ENCODE measurements around the gene TRIML2.

TRIML2 gene

GRCh38 chr4:188109157-188109755 is at the start of gene TRIML2:
Gene TRIML2, minus strand, starts transcription at chr4:188109603. Its CDS starts 4,235 bp downstream, at chr4:188105368.
- Histone ChIP-seq H3K27ac (ENCODE audit: low read length) (no peak within 1 kb of the TSS), H3K4me3 (ENCODE audit: low read depth in 1 of 2, low read length in 2 of 2) (no peak within 1 kb of the TSS)

GRCh38 chr4:188158336-188158735 is 48.9 kb upstream of the TRIML2 start:
- H3K4me3 ChIP-seq (ENCODE audit: low read depth in 1 of 2, low read length in 2 of 2), result no peak overlapping the region

More at GRCh38 chr4:188109157-188109755, at the start of gene TRIML2:
- Histone ChIP-seq H3K36me3 (ENCODE audit: control insufficient read depth in 1 of 2, insufficient read depth in 2 of 2, low read length in 2 of 2) (no peaks in the 10 kb centered on the region), H3K4me1 (ENCODE audit: control insufficient read depth in 1 of 2, insufficient read depth in 2 of 2, low read length in 2 of 2) (no peaks in the 10 kb centered on the region), H3K9me3 (ENCODE audit: control insufficient read depth in 1 of 2, low read length in 2 of 2) (peaks cover 0 to 2% of the 10 kb centered on the region in 2 donors), H3K27me3 (ENCODE audit: low read depth, low read length) (no peaks in the 10 kb centered on the region)

GRCh38 chr4:188154668-188155405 is 45.4 kb upstream of the TRIML2 start:
- no peaks in the 10 kb centered on the region for H3K4me1 ChIP-seq (ENCODE audit: control insufficient read depth in 1 of 2, insufficient read depth in 2 of 2, low read length in 2 of 2)
- H3K9me3 ChIP-seq (ENCODE audit: control insufficient read depth in 1 of 2, low read length in 2 of 2), result peaks cover 0 to 4% of the 10 kb centered on the region in 2 donors
- H3K27me3 ChIP-seq (ENCODE audit: low read depth, low read length), result no peaks in the 10 kb centered on the region
- no peaks in the 10 kb centered on the region for H3K36me3 ChIP-seq (ENCODE audit: control insufficient read depth in 1 of 2, insufficient read depth in 2 of 2, low read length in 2 of 2)
- H3K27ac ChIP-seq (ENCODE audit: low read length), result no peak overlapping the region
- H3K4me3 ChIP-seq (ENCODE audit: low read depth in 1 of 2, low read length in 2 of 2), result no peak overlapping the region

More at GRCh38 chr4:188158336-188158735, 48.9 kb upstream of the TRIML2 start:
- Histone ChIP-seq H3K4me1 (ENCODE audit: control insufficient read depth in 1 of 2, insufficient read depth in 2 of 2, low read length in 2 of 2) (no peaks in the 10 kb centered on the region), H3K36me3 (ENCODE audit: control insufficient read depth in 1 of 2, insufficient read depth in 2 of 2, low read length in 2 of 2) (no peaks in the 10 kb centered on the region), H3K27ac (ENCODE audit: low read length) (no peak overlapping the region), H3K9me3 (ENCODE audit: control insufficient read depth in 1 of 2, low read length in 2 of 2) (peaks cover 0 to 2% of the 10 kb centered on the region in 2 donors), H3K27me3 (ENCODE audit: low read depth, low read length) (no peaks in the 10 kb centered on the region)

DNA sequence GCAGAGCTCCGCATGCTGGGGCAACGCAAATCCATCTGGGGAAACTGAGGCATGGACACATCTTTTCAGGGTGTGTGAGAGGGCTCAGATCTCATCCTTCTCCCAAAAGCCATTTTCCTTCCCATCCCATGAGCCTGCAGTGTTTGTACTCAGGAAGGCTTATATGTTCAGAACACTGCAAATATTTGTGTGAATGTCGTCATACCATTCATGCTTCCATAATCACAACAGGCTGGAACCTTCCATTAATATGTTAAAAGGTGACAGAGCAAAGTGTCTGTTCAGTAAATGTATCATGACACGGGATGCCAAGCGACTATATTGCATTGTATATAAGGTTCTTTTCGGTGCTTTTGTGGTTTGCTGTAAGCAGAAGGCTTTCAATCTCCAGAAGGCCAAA is 38.4 kb upstream of the TRIML2 start:
- no peak overlapping the region for H3K27ac ChIP-seq (ENCODE audit: low read length)
- H3K9me3 ChIP-seq (ENCODE audit: control insufficient read depth in 1 of 2, low read length in 2 of 2), result peaks cover 0 to 2% of the 10 kb centered on the region in 2 donors
- H3K4me3 ChIP-seq (ENCODE audit: low read depth in 1 of 2, low read length in 2 of 2), result no peak overlapping the region
- H3K4me1 ChIP-seq (ENCODE audit: control insufficient read depth in 1 of 2, insufficient read depth in 2 of 2, low read length in 2 of 2), result no peaks in the 10 kb centered on the region
- H3K36me3 ChIP-seq (ENCODE audit: control insufficient read depth in 1 of 2, insufficient read depth in 2 of 2, low read length in 2 of 2), result no peaks in the 10 kb centered on the region
- H3K27me3 ChIP-seq (ENCODE audit: low read depth, low read length), result no peaks in the 10 kb centered on the region

DNA sequence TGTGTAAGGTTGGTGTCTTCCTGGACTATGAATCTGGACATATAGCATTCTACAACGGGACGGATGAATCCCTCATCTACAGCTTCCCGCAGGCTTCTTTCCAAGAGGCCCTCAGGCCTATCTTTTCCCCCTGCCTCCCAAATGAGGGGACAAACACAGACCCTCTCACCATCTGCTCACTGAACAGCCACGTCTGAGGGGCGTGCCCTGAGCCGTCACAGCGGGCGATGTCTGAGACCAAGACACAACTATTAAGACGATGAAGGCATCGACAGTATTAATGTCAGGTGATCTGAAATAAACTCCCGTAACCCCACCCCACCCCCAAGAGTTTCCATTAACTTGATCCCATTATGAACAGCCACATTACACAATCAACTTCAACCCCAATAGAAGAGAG is 37.8 kb upstream of the TRIML2 start:
- Histone ChIP-seq H3K4me3 (ENCODE audit: low read depth in 1 of 2, low read length in 2 of 2) (no peak overlapping the region), H3K27ac (ENCODE audit: low read length) (no peak overlapping the region), H3K4me1 (ENCODE audit: control insufficient read depth in 1 of 2, insufficient read depth in 2 of 2, low read length in 2 of 2) (no peaks in the 10 kb centered on the region), H3K9me3 (ENCODE audit: control insufficient read depth in 1 of 2, low read length in 2 of 2) (peaks cover 0 to 2% of the 10 kb centered on the region in 2 donors), H3K36me3 (ENCODE audit: control insufficient read depth in 1 of 2, insufficient read depth in 2 of 2, low read length in 2 of 2) (no peaks in the 10 kb centered on the region), H3K27me3 (ENCODE audit: low read depth, low read length) (no peaks in the 10 kb centered on the region)

- Histone ChIP-seq H3K4me3 (ENCODE audit: low read depth in 1 of 2, low read length in 2 of 2) (no peak overlapping the region), H3K9me3 (ENCODE audit: control insufficient read depth in 1 of 2, low read length in 2 of 2) (peaks cover 0 to 2% of the 10 kb centered on the region in 2 donors), H3K27ac (ENCODE audit: low read length) (no peak overlapping the region), H3K27me3 (ENCODE audit: low read depth, low read length) (no peaks in the 10 kb centered on the region), H3K36me3 (ENCODE audit: control insufficient read depth in 1 of 2, insufficient read depth in 2 of 2, low read length in 2 of 2) (no peaks in the 10 kb centered on the region), H3K4me1 (ENCODE audit: control insufficient read depth in 1 of 2, insufficient read depth in 2 of 2, low read length in 2 of 2) (no peaks in the 10 kb centered on the region)
These were observed 37.2 kb upstream of the TRIML2 start for GRCh38 chr4:188146618-188147017.

DNA sequence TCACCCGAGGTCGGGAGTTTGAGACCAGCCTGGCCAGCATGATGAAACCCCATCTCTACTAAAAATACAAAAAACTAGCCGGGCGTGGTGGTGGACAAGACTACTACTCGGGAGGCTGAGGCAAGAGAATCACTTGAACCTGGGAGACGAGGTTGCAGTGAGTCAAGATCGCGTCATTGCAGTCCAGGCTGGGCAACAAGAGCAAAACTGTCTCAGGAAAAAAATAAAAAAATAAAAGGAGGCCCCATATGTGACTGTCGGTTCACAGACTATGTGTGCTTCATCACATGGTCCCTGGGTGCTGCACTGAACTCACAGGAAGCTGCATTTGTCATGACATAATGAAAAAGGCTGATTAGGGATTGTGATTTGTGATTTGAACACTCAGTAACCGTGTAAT is 36.2 kb upstream of the TRIML2 start:
- no peak overlapping the region for H3K27ac ChIP-seq (ENCODE audit: low read length)
- H3K36me3 ChIP-seq (ENCODE audit: control insufficient read depth in 1 of 2, insufficient read depth in 2 of 2, low read length in 2 of 2), result no peaks in the 10 kb centered on the region
- H3K27me3 ChIP-seq (ENCODE audit: low read depth, low read length), result no peaks in the 10 kb centered on the region
- no peak overlapping the region for H3K4me3 ChIP-seq (ENCODE audit: low read depth in 1 of 2, low read length in 2 of 2)
- no peaks in the 10 kb centered on the region for H3K4me1 ChIP-seq (ENCODE audit: control insufficient read depth in 1 of 2, insufficient read depth in 2 of 2, low read length in 2 of 2)
- H3K9me3 ChIP-seq (ENCODE audit: control insufficient read depth in 1 of 2, low read length in 2 of 2), result peaks cover 0 to under 1% of the 10 kb centered on the region in 2 donors

DNA sequence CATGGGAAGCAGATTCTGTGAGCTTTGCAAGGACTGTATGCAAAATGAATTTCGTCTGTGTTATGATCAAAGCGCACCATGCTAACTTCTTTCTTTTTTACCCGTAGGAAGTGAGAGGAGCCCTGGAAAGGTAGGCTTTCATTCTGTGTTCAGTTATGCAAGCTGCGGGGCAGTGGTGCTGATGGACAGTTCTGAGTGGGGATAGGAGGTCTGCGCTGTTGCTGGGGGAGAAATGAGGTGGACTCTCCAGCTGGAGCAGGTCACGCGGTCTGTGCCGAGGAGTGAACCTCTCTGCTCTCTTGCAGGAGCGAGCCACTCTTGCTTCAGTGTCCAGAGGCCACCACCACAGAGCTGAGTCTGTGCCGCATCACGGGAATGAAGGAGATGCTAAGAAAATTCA is 34.3 kb upstream of the TRIML2 start:
- no peaks in the 10 kb centered on the region for H3K9me3 ChIP-seq (ENCODE audit: control insufficient read depth in 1 of 2, low read length in 2 of 2)
- no peaks in the 10 kb centered on the region for H3K27me3 ChIP-seq (ENCODE audit: low read depth, low read length)
- no peak overlapping the region for H3K27ac ChIP-seq (ENCODE audit: low read length)
- H3K4me3 ChIP-seq (ENCODE audit: low read depth in 1 of 2, low read length in 2 of 2), result no peak overlapping the region
- no peaks in the 10 kb centered on the region for H3K4me1 ChIP-seq (ENCODE audit: control insufficient read depth in 1 of 2, insufficient read depth in 2 of 2, low read length in 2 of 2)
- H3K36me3 ChIP-seq (ENCODE audit: control insufficient read depth in 1 of 2, insufficient read depth in 2 of 2, low read length in 2 of 2), result no peaks in the 10 kb centered on the region

- Histone ChIP-seq H3K4me1 (ENCODE audit: control insufficient read depth in 1 of 2, insufficient read depth in 2 of 2, low read length in 2 of 2) (no peaks in the 10 kb centered on the region), H3K27ac (ENCODE audit: low read length) (no peak overlapping the region)
These were observed 30.3 kb upstream of the TRIML2 start for GRCh38 chr4:188139671-188140070.

DNA sequence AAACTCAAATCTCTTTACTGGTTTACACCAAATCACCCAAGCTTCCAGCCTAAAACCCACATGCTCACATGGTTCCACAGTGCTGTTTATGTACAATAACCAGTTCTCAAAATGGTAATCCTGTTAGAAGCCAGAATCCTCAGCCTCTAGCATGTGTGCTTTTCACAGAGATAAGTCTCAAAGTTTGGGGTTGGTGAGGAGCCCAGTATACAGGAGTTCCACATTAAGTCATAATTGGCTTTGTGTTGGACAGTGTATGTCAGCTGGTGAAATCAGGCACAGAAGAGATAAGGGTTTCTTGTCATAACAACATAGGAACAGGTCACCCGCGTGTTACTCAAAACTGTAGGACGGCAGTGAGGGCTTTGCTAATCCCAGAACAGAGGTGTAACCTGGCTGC is 29.7 kb upstream of the TRIML2 start, which contains the start of gene TRIML1:
TSS of gene TRIML1 (plus strand) at position 301 of the 400 bp plus-strand sequence. CDS start 118 bp downstream, outside the sequence.
- no peaks in the 10 kb centered on the region for H3K36me3 ChIP-seq (ENCODE audit: control insufficient read depth in 1 of 2, insufficient read depth in 2 of 2, low read length in 2 of 2)
- no peak within 1 kb of the TSS for H3K27ac ChIP-seq (ENCODE audit: low read length)
- no peaks in the 10 kb centered on the region for H3K9me3 ChIP-seq (ENCODE audit: control insufficient read depth in 1 of 2, low read length in 2 of 2)
- no peak within 1 kb of the TSS for H3K4me3 ChIP-seq (ENCODE audit: low read depth in 1 of 2, low read length in 2 of 2)
- H3K4me1 ChIP-seq (ENCODE audit: control insufficient read depth in 1 of 2, insufficient read depth in 2 of 2, low read length in 2 of 2), result no peaks in the 10 kb centered on the region
- H3K27me3 ChIP-seq (ENCODE audit: low read depth, low read length), result no peaks in the 10 kb centered on the region

More at GRCh38 chr4:188139671-188140070, 30.3 kb upstream of the TRIML2 start:
- no peaks in the 10 kb centered on the region for H3K27me3 ChIP-seq (ENCODE audit: low read depth, low read length)
- H3K9me3 ChIP-seq (ENCODE audit: control insufficient read depth in 1 of 2, low read length in 2 of 2), result no peaks in the 10 kb centered on the region
- no peaks in the 10 kb centered on the region for H3K36me3 ChIP-seq (ENCODE audit: control insufficient read depth in 1 of 2, insufficient read depth in 2 of 2, low read length in 2 of 2)
- H3K4me3 ChIP-seq (ENCODE audit: low read depth in 1 of 2, low read length in 2 of 2), result no peak overlapping the region

GRCh38 chr4:188138227-188138626 is 28.8 kb upstream of the TRIML2 start:
- no peaks in the 10 kb centered on the region for H3K36me3 ChIP-seq (ENCODE audit: control insufficient read depth in 1 of 2, insufficient read depth in 2 of 2, low read length in 2 of 2)
- H3K27me3 ChIP-seq (ENCODE audit: low read depth, low read length), result no peaks in the 10 kb centered on the region
- H3K4me3 ChIP-seq (ENCODE audit: low read depth in 1 of 2, low read length in 2 of 2), result no peak overlapping the region
- no peaks in the 10 kb centered on the region for H3K9me3 ChIP-seq (ENCODE audit: control insufficient read depth in 1 of 2, low read length in 2 of 2)
- no peak overlapping the region for H3K27ac ChIP-seq (ENCODE audit: low read length)
- no peaks in the 10 kb centered on the region for H3K4me1 ChIP-seq (ENCODE audit: control insufficient read depth in 1 of 2, insufficient read depth in 2 of 2, low read length in 2 of 2)

Measured in muscle layer of duodenum (tissue), 2 donors.